SK-MEL-5 (cell line): Measurements from ENCODE around the gene KISS1. TPM values are rescaled to one million over a fixed set of nuclear protein-coding genes. Genes with fewer than 3 reads are reported as not detected.

ENCODE experiments used
- DNase-seq: peaks from one replicate; pipeline ENCODE4 v3.0.0-alpha.2; 2016; ENCODE audit warnings: low read depth, low spot score
- in situ Hi-C: cut with HindIII; loops from 2 replicates; pipeline ENCODE4 v1.10.0; 2016; ENCODE audit warnings: low sequenced_read_pairs, high pct_unique_total_duplicates, low pct_unique_long_range_greater_than_20kb
- total RNA-seq: library from RNA; depleted of rRNA; stranded (reverse); fragments of >200 nt; shearing (Covaris generic); gene quantifications from 2 replicates; pipeline ENCODE4 v1.2.3, GENCODE V29; 2014

The KISS1 gene
- total RNA-seq, 1 experiment from 2014 or later: not detected

GRCh38 chr1:204176049-204176448, 20.2 kb downstream of the KISS1 start:
- no peak for DNase-seq
- in situ Hi-C loops: no loop called here

GRCh38 chr1:204174958-204175357, 21.3 kb downstream of the KISS1 start:
- DNase-seq: no peak
- in situ Hi-C loops: no loop called here

- in situ Hi-C loops: no loop called here
- no peak for DNase-seq
Measured at GRCh38 chr1:204172404-204173029, 23.8 kb downstream of the KISS1 start.

GRCh38 chr1:204171751-204172178, 24.5 kb downstream of the KISS1 start:
- in situ Hi-C loops: no loop called here
- DNase-seq: no peak

- in situ Hi-C loops: no loop called here
- DNase-seq: no peak
Measured at GRCh38 chr1:204170494-204171155, 25.7 kb downstream of the KISS1 start.

GRCh38 chr1:204169858-204170257, 26.4 kb downstream of the KISS1 start:
- in situ Hi-C loops: no loop called here

GRCh38 chr1:204167730-204168129, 28.6 kb downstream of the KISS1 start:
- DNase-seq: no peak
- in situ Hi-C loops: no loop called here

More at GRCh38 chr1:204169858-204170257, 26.4 kb downstream of the KISS1 start:
- DNase-seq: no peak

- in situ Hi-C loops: no loop called here
- no peak for DNase-seq
Measured at GRCh38 chr1:204166219-204166618, 30.1 kb downstream of the KISS1 start, which contains the start of gene REN. Gene REN (minus strand): TSS chr1:204166337. CDS start chr1:204166293, 44 bp downstream.

- in situ Hi-C loops: no loop called here
- peak; percentile 83 for DNase-seq
Measured at GRCh38 chr1:204162494-204163074, 33.7 kb downstream of the KISS1 start.

- no peak for DNase-seq
- in situ Hi-C loops: no loop called here
Measured at GRCh38 chr1:204161609-204162493, 34.4 kb downstream of the KISS1 start.

- in situ Hi-C loops: no loop called here
- DNase-seq: no peak
Measured at GRCh38 chr1:204157962-204158361, 38.3 kb downstream of the KISS1 start.

GRCh38 chr1:204155881-204156280, 40.4 kb downstream of the KISS1 start:
- no peak for DNase-seq
- in situ Hi-C loops: no loop called here

- no peak for DNase-seq
- in situ Hi-C loops: no loop called here
Measured at GRCh38 chr1:204154568-204155255, 41.6 kb downstream of the KISS1 start.

GRCh38 chr1:204153667-204154066, 42.6 kb downstream of the KISS1 start:
- DNase-seq: no peak
- in situ Hi-C loops: no loop called here

- DNase-seq: no peak
- in situ Hi-C loops: no loop called here
Measured at GRCh38 chr1:204152310-204153044, 43.8 kb downstream of the KISS1 start.

GRCh38 chr1:204151552-204152309, 44.6 kb downstream of the KISS1 start, which contains the start of gene ETNK2:
Gene ETNK2 (minus strand): TSS chr1:204152044. CDS start chr1:204151852, 192 bp downstream.
- in situ Hi-C loops: no loop called here
- DNase-seq: peak; percentile 57
